HPDE6-E6E7 (cell line): ENCODE data around the gene E2F4.

ENCODE experiments used
- DNase-seq: peaks from one replicate; pipeline ENCODE4 v3.0.0; 2011; ENCODE audit warnings: missing footprints; ENCODE audit errors: extremely low spot score

The E2F4 gene

DNA sequence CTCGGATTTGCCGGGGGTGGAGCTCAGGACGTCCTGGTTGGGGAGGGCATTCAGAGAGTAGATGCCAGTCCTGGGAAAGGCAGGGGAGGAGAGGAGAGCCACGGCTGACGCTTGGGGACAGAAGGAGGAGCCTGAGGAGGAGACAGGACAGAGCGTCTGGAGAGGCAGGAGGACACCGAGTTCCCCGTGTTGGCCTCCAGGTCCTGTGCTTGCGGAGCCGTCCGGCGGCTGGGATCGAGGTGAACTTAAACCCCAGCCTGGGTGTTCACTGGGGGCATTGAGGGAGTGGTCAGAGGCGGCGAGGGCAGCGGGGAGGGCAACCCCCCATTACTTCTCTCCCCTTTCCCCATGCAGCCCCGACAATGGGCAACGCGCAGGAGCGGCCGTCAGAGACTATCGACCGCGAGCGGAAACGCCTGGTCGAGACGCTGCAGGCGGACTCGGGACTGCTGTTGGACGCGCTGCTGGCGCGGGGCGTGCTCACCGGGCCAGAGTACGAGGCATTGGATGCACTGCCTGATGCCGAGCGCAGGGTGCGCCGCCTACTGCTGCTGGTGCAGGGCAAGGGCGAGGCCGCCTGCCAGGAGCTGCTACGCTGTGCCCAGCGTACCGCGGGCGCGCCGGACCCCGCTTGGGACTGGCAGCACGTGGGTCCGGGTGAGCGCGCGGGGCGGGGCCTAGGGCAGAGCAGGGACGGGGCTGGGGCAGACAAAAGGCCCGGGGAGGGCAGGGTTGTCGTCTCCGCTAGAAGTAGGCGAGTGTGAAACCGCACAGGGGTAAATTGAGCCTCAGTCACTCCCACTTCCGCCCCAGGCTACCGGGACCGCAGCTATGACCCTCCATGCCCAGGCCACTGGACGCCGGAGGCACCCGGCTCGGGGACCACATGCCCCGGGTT, 17.9 kb upstream of the E2F4 start:
- DNase-seq = peak; percentile 92

DNA sequence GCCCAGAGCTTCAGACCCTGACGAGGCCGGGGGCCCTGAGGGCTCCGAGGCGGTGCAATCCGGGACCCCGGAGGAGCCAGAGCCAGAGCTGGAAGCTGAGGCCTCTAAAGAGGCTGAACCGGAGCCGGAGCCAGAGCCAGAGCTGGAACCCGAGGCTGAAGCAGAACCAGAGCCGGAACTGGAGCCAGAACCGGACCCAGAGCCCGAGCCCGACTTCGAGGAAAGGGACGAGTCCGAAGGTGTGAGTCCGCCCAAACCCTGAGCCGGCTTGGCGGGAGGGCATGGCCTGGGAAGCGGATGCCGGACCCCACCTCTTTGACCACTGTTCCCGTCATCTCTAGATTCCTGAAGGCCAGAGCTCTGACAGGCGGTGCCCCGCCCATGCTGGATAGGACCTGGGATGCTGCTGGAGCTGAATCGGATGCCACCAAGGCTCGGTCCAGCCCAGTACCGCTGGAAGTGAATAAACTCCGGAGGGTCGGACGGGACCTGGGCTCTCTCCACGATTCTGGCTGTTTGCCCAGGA, 17.2 kb upstream of the E2F4 start:
- DNase-seq = no peak

DNA sequence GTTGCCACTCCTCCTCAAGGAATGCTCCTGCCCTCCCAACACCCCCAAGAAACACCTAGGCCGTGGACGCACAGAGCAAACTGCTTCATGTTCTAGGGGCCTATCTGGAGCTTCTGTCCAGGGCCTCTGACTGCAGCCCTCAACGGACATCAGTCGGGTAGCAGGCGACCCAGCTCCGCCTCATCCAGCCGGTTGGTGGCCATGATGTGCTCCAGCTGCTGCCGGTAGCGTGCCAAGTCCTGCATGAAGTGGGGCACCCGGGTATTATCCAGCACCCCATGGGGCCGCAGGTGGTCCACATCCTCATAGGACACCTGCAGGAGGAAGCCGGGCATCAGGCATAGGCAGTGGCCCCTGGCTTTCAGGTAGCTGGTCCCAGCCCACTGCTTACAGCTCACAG, 15.3 kb upstream of the E2F4 start:
- no peak for DNase-seq

DNA sequence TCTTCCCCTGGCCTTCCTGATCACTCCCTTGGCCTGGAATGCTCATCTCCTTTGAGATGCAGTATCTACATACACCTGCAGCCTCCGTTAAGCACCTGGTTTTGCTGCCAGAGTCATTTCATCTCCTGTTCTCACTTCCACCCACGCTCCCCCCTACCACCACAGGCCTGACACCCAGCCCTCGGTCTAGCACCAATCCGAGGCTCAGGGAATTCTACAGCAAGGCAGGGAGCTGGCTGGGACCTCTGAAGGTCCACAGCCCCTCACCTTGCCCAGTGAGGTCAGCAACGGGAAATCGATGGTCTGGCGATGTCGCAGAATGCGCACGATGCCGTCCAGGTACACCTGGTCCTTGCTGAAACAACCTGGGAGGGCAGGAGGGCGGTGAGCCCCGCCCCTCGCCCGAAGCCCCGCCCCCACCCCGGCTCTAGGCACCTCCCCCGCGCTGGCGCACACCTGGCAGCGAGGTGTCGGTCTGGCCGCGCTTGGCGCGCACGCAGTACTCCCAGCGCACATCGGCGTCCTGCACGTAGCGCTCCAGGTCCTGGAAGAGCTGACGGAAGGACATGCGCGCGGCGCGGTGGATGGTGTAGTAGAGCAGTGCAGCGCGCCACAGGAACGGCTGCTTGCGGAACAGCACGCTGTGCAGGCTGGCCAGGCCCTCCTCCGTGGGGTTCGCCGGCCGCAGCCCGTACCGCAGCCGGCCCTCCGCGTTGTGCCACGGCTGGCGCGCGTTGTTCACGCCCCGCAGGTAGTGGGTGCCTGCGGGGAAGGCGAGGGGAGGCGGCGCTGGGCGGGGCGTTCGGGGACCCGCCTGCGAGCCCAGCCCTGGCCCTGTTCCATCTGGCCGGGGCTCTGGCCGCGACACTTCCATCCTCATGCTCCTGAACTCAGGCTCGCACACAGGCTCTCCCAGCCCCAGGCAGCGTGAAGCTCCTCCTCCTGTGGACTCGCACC, 13.9 kb upstream of the E2F4 start:
- DNase-seq = peak; percentile 94

DNA sequence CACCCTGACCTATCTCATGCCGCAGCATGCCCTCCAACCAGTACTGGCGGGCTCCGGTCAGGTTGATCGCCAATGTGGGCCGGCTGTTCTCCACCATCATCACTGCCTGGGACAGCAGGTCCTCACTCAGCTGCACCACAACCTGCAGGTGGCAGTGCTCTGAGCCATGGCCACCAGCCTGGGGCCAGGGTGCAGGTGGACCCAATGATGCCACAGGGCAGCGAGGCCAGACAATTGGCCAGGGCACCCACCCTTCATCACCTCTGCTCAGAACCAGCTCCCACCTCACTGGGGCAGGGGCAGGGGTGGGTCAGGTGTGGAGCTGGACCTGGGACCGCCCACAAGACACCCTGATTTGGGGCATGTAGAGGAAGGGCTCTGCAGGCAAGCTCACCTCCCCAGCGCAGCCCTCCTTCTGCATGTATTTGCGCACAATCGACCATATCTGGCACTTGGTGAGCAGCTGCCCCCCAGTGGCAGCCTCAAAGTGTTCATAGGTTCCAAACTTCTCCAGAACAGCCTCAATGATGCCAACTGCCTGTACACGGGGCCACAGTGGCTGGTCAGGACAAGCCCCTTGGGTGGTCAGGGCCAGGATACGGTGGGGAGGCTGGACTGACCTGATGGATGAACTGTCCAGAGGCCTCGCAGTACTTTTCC, 12.4 kb upstream of the E2F4 start:
- no peak for DNase-seq

DNA sequence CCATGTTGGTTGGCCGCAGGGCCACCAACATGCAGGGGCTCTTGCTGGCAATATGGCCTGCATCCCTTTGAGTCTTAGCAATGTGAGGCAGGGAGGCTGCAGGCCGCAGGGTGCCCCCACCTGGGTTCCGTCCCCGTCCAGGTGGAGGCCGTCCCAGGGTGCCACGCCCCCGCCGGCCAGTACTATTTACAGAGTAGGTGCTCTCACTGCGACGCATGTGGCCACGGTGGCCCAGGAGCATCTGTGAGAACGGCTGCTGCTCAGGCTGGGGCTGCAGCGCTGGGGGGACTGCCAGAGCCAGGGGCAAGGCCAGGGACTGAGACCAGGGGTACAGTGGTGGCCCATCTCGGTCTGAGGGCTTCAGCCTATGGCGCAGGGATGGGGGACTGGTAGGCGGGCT, 11.8 kb upstream of the E2F4 start:
- no peak for DNase-seq

DNA sequence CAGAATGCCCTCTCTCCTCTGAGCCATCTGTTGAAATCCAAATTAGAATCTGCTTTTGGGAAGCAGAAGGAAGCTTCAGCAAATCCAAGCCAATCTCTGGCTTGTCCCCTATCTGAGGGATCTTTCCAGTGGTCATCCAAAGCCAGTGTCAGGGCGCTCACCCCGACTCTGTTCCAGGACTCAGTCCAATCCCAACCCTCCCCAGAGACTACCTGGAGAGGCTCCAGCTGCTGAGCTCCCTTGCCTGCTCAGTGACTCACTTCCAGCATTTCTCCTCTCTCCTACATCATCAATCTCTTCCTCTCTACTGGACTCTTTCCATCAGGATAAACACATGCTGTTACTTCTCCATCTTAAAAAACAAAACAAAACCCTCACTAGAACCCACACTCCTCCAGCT, 10.6 kb upstream of the E2F4 start:
- no peak for DNase-seq

DNA sequence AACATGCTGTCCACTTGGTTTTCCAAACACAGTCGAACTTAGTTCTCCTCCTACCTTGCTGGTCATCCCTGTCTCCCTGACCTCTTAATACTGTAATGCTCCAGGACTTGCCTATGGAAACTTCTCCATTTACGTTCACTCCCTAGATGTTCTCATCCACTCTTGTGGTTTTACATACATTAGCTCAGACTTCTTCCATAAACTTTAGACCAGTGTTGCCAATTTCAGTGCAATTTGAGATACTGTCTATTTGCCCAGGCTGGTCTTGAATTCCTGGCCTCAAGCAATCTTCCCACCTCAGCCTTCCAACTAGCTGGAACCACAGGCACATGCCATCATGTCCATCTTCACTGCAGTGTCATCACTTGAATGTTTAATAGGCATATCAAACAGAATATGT, 9.7 kb upstream of the E2F4 start:
- DNase-seq = no peak

DNA sequence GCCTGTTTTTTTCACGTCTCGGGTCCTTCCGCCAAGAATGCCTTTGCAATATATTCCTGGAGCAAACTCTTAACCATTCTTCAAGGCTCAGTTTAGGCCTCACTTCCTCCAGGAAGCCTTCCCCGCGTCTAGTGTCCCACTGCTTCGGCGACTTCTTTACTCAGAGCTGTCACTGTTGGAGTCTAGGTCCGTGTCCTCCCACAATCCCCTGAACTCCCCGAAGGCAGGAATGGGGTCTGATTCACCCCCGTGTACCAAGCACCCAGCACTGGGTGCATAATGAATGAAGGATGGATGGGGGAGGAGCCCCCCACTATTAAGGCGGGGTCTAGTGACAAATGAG, 8.7 kb upstream of the E2F4 start:
- DNase-seq = no peak

DNA sequence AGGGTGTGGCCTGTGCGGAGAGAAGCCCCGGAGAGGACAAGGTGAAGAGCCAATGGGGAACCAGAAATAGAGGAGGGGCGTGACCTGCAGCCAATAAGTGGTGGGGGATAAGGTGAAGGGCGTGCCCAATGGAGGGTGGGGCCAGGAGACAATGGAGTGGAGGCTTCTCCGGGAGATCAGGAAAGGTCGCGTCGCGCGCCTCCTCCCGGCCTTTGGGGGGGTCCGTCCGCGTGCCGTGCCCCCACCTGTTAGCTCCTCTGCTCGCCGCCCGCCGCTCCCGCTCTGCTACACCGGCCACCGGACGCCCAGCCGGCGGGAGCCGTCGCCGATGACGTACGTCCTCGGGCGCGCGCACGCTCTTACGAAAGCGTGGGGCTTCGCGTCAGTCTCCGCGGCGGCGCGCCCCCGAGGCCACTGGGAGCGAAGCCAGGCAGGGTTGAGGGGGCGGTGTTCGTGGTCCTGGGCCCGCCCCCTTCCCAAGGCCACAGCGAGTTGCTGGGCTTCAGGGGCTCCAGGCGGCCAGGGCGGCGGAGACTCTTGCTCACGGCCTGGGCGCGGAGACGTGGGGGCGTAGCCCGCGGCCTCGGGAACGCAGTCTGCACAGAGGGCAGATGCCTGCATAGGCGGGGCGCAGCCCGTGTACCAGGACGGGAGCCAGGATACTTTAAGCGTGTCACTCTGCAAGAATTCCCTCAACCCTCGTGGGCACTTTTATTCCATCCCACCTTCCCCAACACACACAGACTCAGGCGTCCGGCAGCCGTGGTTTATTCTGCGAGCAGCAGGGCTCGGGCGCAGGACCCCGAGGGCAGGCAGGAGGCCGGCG, 8.1 kb upstream of the E2F4 start, which contains the start of gene MATCAP1:
MATCAP1 (minus strand) TSS at position 337 of the 826 bp plus-strand sequence. CDS start 3,353 bp downstream, outside the sequence.
- DNase-seq = peak; percentile 100

DNA sequence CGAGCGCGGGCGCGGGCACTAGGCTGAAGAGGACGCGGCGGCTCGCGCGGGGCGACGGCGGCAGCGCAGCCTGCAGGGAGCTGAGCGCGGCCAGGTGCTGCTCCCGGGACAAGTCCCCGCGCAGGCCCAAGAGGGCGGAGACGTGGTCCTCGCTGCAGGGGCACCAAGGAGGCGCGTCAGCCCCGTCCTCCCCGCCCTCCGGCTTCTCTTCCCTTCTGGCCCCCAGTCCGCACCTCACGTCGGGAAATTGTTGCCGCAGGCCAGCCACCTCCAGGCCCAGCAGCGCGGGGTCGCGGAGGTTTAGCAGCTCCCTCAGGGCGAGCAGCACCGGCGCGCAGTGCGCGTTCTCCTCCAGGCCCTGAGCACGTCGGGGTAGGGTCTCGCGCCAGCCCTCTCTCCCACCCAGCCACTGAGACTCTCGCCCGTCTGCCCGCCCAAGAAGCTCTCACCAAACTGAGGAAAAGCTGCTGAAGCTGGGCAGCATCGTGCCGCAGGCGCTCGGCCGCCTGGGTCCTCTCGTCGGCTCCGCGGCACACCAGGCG, 7.4 kb upstream of the E2F4 start:
- no peak for DNase-seq

DNA sequence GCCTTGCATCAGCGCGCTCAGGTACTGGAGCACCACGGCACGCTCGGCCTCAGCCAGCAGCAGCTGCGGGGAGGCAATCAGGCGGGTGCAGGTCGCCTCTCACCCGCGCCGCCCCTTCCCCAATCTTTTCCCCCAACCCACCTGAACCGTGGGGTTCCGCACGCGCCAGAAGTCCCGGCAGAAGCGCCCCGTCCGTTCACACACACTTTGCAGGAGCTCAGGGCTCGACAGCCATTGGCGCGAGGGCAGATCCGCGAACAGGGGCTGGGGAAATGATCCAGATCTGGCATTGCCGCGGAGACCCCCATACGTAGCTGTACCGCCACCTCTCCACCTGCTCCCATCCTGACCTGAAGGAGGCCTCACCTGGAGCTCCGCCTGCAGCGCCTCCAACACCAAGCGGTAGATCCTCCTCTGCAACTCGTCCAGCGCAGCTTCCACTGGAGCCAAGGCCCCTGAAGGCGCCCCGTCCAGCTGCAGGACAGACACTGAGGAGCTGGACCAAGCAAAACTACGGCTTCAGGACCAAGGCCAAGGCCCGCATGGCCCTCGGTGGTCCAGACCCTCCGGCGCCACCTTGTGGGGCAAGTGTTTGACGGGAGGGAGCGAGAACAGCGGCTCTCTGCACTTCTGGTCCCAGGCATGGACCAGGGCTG, 6.8 kb upstream of the E2F4 start:
- DNase-seq = no peak

DNA sequence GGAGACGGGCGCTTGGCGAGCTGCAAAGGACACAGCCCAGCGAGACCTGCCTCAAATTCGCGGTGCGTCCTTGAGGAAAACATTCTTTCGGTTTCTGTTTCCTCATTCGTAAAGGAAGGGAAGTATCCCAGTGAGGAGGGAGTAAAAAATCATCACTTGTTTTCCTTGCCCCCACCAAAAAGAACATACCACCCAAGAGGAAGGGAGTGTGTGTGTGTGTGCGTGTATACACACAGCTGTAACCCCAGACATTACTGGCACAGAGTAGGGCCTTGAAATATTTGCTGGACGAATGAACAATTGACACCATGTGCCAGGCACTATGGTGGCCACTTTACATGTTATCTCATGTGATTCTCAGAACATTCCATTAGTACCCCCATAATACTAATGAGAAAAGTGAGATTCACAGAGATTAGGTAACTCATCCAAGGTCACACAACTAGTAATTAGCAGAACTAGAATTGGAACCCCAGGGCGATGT, 6.3 kb upstream of the E2F4 start:
- no peak for DNase-seq

DNA sequence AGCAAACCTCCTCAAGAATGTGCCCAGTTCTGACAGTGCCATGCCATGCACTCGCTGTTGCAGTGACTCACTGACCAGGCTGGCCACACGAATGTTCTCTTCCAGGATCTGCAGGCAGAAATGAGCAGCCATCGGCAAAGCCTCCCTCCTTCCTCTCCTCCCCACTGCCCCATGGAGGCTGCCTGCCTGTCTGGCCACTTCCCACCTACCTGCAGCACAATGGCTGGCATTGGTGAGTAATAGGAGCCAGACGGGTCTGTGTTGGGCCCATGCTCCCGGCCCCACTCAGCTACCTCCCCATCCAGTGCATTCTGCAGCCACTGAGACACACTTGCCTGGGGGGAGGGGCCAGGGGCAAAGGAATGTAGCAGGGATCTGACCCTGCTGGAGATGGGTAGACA, 5.4 kb upstream of the E2F4 start:
- DNase-seq = no peak

DNA sequence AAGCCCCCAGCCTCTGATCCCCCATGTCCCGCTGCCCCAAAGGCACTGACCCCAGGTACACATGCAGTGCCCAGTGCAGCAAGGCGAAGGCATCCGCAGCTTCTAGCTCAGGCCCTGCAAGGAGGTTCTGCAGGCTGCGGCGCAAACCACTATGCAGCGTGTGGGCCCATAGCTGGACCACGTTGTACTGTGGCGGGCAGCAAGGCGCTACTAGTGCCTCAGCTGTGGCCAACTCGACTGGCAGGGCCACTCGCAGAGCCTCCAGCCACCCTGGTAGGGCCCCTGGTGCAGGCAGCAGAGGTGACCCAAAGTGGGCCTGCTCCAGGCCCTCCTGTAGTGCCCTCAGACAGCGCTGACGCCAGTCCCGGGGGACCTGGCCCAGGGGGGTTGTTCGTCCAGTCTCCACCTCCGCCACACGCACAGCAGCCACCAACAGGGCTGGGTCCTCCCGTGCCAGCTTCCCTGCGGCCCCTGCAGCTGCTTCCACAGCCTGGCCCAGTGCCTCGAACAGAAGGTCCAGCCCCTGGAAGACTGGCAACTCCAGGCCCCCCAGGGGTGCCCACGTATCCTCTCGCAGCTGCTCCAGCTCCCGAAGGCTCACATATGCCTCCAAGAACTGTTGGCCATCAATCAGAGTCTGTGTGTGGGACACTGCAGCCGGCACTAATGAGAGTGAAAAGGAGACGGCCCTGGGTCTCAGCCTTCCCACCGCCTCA, 4.6 kb upstream of the E2F4 start:
- no peak for DNase-seq

DNA sequence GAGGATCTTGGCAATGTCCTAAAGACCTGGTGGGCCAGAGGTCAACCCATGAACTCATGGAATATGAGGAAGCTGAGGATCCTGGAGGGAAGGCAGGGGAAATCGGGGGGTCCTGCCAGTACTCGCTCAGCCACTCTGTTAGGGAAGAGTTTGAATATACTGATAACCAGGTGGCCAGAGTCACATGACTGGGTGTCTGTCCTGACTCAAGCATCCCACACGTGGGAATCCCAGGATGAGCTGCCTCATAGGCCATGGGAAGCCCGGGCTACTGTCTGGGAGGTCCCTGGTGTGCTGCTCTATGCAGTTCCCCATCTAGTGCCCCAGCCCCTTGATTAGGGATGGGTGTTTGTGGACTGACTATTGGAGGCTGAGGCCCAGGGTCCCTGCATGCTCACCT, 3.6 kb upstream of the E2F4 start:
- no peak for DNase-seq

DNA sequence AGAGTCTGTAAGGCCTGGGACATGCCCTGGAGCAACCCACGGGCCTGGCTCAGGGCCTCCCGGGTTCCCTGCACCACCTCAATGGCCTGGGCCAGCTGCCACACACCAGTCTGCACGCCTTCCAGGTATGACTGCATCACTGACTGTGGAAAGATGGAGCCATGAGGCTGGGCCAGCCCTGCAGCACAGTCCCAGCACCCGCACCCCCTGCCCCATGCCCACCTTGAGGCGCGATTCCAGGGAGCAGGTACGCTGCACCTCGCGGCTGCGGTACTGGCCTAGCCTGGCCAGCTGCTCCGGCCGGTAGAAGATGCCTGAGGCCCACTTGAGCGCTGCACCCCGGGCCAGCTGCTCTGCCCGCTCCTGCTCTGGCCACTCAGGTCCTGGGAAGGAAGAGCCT, 3.2 kb upstream of the E2F4 start:
- DNase-seq = no peak

DNA sequence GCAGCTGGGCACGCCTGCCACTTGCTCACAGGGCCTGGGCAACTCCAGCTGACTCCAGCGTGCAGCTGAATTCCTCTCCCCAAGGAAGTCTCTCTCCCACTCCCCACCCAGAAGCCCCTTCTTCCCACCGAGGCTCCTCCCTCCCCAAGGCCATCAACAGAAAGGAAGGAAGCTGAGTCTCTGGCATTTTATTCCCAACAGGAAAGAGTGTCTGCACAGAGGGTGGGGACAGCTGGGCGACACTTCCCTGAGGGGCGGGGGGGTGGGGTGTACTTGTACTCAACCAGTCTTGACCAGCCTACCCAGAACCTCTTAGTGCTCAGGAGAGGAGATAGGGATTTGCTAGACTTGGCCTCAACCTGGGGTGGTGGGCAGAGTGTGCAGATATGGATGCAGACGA, 1.9 kb upstream of the E2F4 start, which contains the start of gene EXOC3L1:
EXOC3L1 (minus strand) TSS at position 96 of the 400 bp plus-strand sequence. CDS start 460 bp downstream, outside the sequence.
- DNase-seq = no peak
